H9 (cell line): ENCODE measurements around the gene OR2B3. TPM values are rescaled to one million over a fixed set of nuclear protein-coding genes. Genes with fewer than 3 reads are reported as not detected.

Experiments used
- DNase-seq: peaks from one replicate; pipeline ENCODE4 v3.0.0-alpha.2; 2017
- H2AFZ ChIP-seq: one replicate; pipeline ENCODE4 v1.6.1; 2013; ENCODE audit warnings: mild to moderate bottlenecking, low read length, control low read depth, moderate library complexity
- H2AK5ac ChIP-seq: 2 replicates; pipeline ENCODE4 v1.6.1; 2013; ENCODE audit warnings: low read length, control low read depth, mixed read lengths; ENCODE audit not compliant: insufficient read length
- H2BK120ac ChIP-seq: one replicate; pipeline ENCODE4 v1.6.1; 2013; ENCODE audit warnings: low read depth, mild to moderate bottlenecking, low read length, control low read depth, inconsistent platforms; ENCODE audit not compliant: poor library complexity, severe bottlenecking
- H2BK12ac ChIP-seq: 2 replicates; pipeline ENCODE4 v1.6.1; 2013; ENCODE audit warnings: low read length, control low read depth, mixed read lengths, low read depth; ENCODE audit not compliant: insufficient read length
- H2BK15ac ChIP-seq: 2 replicates; pipeline ENCODE4 v1.6.1; 2013; ENCODE audit warnings: low read depth, low read length, control low read depth
- H2BK20ac ChIP-seq: one replicate; pipeline ENCODE4 v1.6.1; 2013; ENCODE audit warnings: low read depth, mild to moderate bottlenecking, low read length, control low read depth, inconsistent platforms; ENCODE audit not compliant: poor library complexity, severe bottlenecking
- H2BK5ac ChIP-seq: 2 replicates; pipeline ENCODE4 v1.6.1; 2013; ENCODE audit warnings: low read length, control low read depth, mixed read lengths; ENCODE audit not compliant: insufficient read length
- H3K14ac ChIP-seq: 2 replicates; pipeline ENCODE4 v1.6.1; 2013; ENCODE audit warnings: low read length, control low read depth; ENCODE audit not compliant: insufficient read depth
- H3K18ac ChIP-seq: 2 replicates; pipeline ENCODE4 v1.6.1; 2013; ENCODE audit warnings: low read depth, mild to moderate bottlenecking, mixed read lengths, low read length, control low read depth; ENCODE audit not compliant: insufficient read length
- H3K23ac ChIP-seq: 2 replicates; pipeline ENCODE4 v1.6.1; 2013; ENCODE audit warnings: low read length, control low read depth, mixed read lengths, low read depth; ENCODE audit not compliant: insufficient read length
- H3K23me2 ChIP-seq: 2 replicates; pipeline ENCODE4 v1.6.1; 2013; ENCODE audit warnings: low read depth, mild to moderate bottlenecking, mixed read lengths, low read length, control low read depth; ENCODE audit not compliant: insufficient read length, poor library complexity, severe bottlenecking
- H3K27ac ChIP-seq: 2 replicates; pipeline ENCODE4 v1.5.1; 2013; ENCODE audit warnings: low read length, control low read depth, mixed read lengths, low read depth; ENCODE audit not compliant: insufficient read length
- H3K27me3 ChIP-seq: 2 replicates; pipeline ENCODE4 v1.6.1; 2013; ENCODE audit warnings: low read length, control low read depth, inconsistent platforms; ENCODE audit not compliant: insufficient read depth
- H3K4ac ChIP-seq: 2 replicates; pipeline ENCODE4 v1.6.1; 2013; ENCODE audit warnings: low read depth, mild to moderate bottlenecking, control low read depth, inconsistent platforms, low read length, moderate library complexity
- H3K4me1 ChIP-seq: 2 replicates; pipeline ENCODE4 v1.6.1; 2013; ENCODE audit warnings: low read length, control low read depth, inconsistent platforms; ENCODE audit not compliant: insufficient read depth
- H3K4me2 ChIP-seq: 2 replicates; pipeline ENCODE4 v1.6.1; 2013; ENCODE audit warnings: low read length, control low read depth, mixed read lengths; ENCODE audit not compliant: insufficient read length, insufficient read depth
- H3K56ac ChIP-seq: 2 replicates; pipeline ENCODE4 v1.6.1; 2013; ENCODE audit warnings: low read depth, mild to moderate bottlenecking, mixed read lengths, low read length, control low read depth; ENCODE audit not compliant: insufficient read length
- H3K79me1 ChIP-seq: 2 replicates; pipeline ENCODE4 v1.6.1; 2013; ENCODE audit warnings: low read depth, mild to moderate bottlenecking, moderate library complexity, low read length, control low read depth, inconsistent platforms; ENCODE audit not compliant: insufficient read depth, poor library complexity, severe bottlenecking
- H3K79me2 ChIP-seq: 2 replicates; pipeline ENCODE4 v1.6.1; 2013; ENCODE audit warnings: low read length, control low read depth, inconsistent platforms; ENCODE audit not compliant: insufficient read depth
- H3K9ac ChIP-seq: 2 replicates; pipeline ENCODE4 v1.6.1; 2013; ENCODE audit warnings: low read length, control low read depth, mixed read lengths; ENCODE audit not compliant: insufficient read length; ENCODE audit errors: extremely low read depth
- H3K9me3 ChIP-seq: one replicate; pipeline ENCODE4 v1.6.1; 2013; ENCODE audit warnings: low read depth, low read length, inconsistent platforms; ENCODE audit not compliant: control insufficient read depth
- H3T11ph ChIP-seq: one replicate; pipeline ENCODE4 v1.6.1; 2013; ENCODE audit warnings: mild to moderate bottlenecking, low read length, control low read depth, inconsistent platforms
- H4K20me1 ChIP-seq: one replicate; pipeline ENCODE4 v1.6.1; 2013; ENCODE audit not compliant: control insufficient read depth, insufficient read length, insufficient read depth
- H4K5ac ChIP-seq: 2 replicates; pipeline ENCODE4 v1.6.1; 2013; ENCODE audit warnings: low read depth, mild to moderate bottlenecking, mixed read lengths, low read length, control low read depth; ENCODE audit not compliant: insufficient read length
- H4K8ac ChIP-seq: replicated peaks from 2 replicates; pipeline ENCODE4 v1.6.1; 2013; ENCODE audit warnings: low read length, control low read depth, mixed read lengths, low read depth; ENCODE audit not compliant: insufficient read length
- H4K91ac ChIP-seq: 2 replicates; pipeline ENCODE4 v1.6.1; 2013; ENCODE audit warnings: low read depth, mild to moderate bottlenecking, moderate library complexity, mixed read lengths, low read length, control low read depth; ENCODE audit not compliant: insufficient read length
- H3K27ac Mint-ChIP-seq, 3 experiments: 2 replicates in 2 of 3; 3 replicates in 1 of 3; pipeline ENCODE4 v1.8.0; 2020 to 2021; ENCODE audit warnings: mixed read lengths in 3 of 3, mild to moderate bottlenecking in 1 of 3, moderate library complexity in 1 of 3
- H3K27me3 Mint-ChIP-seq: 2 replicates; pipeline ENCODE4 v1.8.0; 2021; ENCODE audit warnings: low read depth, mild to moderate bottlenecking, moderate library complexity, mixed read lengths
- H3K36me3 Mint-ChIP-seq, 3 experiments: 2 replicates in 2 of 3; 3 replicates in 1 of 3; pipeline ENCODE4 v1.8.0; 2020 to 2021; ENCODE audit warnings: low read depth in 3 of 3, mixed read lengths in 3 of 3; ENCODE audit not compliant: insufficient read depth in 1 of 3
- H3K4me1 Mint-ChIP-seq, 2 experiments: 2 replicates each; pipeline ENCODE4 v1.8.0; 2020; ENCODE audit warnings: mixed read lengths in 2 of 2
- H3K4me3 Mint-ChIP-seq, 2 experiments: 2 replicates in 1 of 2; 3 replicates in 1 of 2; pipeline ENCODE4 v1.8.0; 2020 to 2021; ENCODE audit warnings: mild to moderate bottlenecking in 2 of 2, mixed read lengths in 2 of 2, moderate library complexity in 1 of 2
- H3K9me3 Mint-ChIP-seq, 2 experiments: 2 replicates in 1 of 2; 3 replicates in 1 of 2; pipeline ENCODE4 v1.8.0; 2020; ENCODE audit warnings: mild to moderate bottlenecking in 2 of 2, mixed read lengths in 2 of 2, moderate library complexity in 1 of 2
- WGBS: extraction: QIAGEN DNeasy Blood & Tissue Kit; methylation state at CpG from one replicate; pipeline ENCODE4 v1.1.7; 2013; ENCODE audit warnings: missing lambda C conversion rate, low lambda C conversion rate, mixed read lengths; ENCODE audit not compliant: insufficient read length; ENCODE audit errors: extremely low coverage; 5-methylcytosine and 5-hydroxymethylcytosine counted together
- total RNA-seq: library from RNA; stranded (reverse); gene quantifications from 2 replicates; pipeline ENCODE4 v1.2.1, GENCODE V29; 2021
- TF ChIP-seq, protein P1 (sequence below): fragments of 200-600 bp; sonication (generic); conservative IDR thresholded peaks from 3 replicates; pipeline ENCODE4 v1.8.0; 2021; ENCODE audit warnings: antibody characterized with exemption, mild to moderate bottlenecking

The OR2B3 gene
- total RNA-seq, 1 experiment from 2014 or later: not detected

DNA sequence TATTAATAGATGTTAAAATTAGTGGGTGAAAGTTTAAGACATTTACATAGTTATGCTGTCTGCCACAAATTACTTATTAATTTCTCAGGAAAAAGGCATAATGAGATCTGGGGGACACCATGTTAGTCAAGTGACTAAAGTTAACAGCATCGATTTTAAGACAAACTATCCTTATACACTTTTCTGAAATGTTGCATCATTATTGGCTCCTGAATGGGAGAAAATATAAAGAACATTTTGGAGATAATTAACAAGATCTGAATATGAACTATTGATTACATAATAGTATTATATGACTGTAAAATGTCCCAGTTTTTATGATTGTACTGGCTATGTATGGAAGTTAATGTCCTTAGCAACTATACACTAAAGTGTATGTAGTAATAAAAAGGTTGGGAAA lies 7.9 kb downstream of the OR2B3 start:
- Histone ChIP-seq H3K18ac (no peak overlapping the region), H2BK20ac (no peak overlapping the region), H3K9ac (no peak overlapping the region), H3K9me3 (no peaks in the 10 kb centered on the region), H3K4me2 (no peak overlapping the region), H2BK12ac (no peak overlapping the region), H4K91ac (no peak overlapping the region), H3K56ac (no peak overlapping the region), H2BK5ac (no peak overlapping the region), H2AK5ac (no peak overlapping the region), H4K5ac (no peak overlapping the region), H3K27me3 (no peaks in the 10 kb centered on the region), H3K79me2 (no peaks in the 10 kb centered on the region), H3K79me1 (no peaks in the 10 kb centered on the region), H3T11ph (no peak overlapping the region), H4K8ac (no peak overlapping the region), H2BK120ac (no peak overlapping the region), H4K20me1 (no peaks in the 10 kb centered on the region), H3K4me1 (no peaks in the 10 kb centered on the region), H3K23me2 (no peaks in the 10 kb centered on the region), H2AFZ (no peak overlapping the region), H3K27ac (no peak overlapping the region), H3K23ac (no peak overlapping the region), H3K14ac (no peak overlapping the region), H2BK15ac (no peak overlapping the region), H3K4ac (no peak overlapping the region)
- no peaks in the 10 kb centered on the region for H3K4me1 Mint-ChIP-seq
- WGBS: no CpG with 5 or more reads among the region's 1 CpG
- no peaks in the 10 kb centered on the region for H3K9me3 Mint-ChIP-seq
- DNase-seq: no peak
- H3K4me3 Mint-ChIP-seq: no peak overlapping the region
- H3K36me3 Mint-ChIP-seq: no peaks in the 10 kb centered on the region
- H3K27ac Mint-ChIP-seq: no peak overlapping the region
- no peaks in the 10 kb centered on the region; the same call in 1 of the 2 replicates for H3K27me3 Mint-ChIP-seq
- TF ChIP-seq, protein P1, sequence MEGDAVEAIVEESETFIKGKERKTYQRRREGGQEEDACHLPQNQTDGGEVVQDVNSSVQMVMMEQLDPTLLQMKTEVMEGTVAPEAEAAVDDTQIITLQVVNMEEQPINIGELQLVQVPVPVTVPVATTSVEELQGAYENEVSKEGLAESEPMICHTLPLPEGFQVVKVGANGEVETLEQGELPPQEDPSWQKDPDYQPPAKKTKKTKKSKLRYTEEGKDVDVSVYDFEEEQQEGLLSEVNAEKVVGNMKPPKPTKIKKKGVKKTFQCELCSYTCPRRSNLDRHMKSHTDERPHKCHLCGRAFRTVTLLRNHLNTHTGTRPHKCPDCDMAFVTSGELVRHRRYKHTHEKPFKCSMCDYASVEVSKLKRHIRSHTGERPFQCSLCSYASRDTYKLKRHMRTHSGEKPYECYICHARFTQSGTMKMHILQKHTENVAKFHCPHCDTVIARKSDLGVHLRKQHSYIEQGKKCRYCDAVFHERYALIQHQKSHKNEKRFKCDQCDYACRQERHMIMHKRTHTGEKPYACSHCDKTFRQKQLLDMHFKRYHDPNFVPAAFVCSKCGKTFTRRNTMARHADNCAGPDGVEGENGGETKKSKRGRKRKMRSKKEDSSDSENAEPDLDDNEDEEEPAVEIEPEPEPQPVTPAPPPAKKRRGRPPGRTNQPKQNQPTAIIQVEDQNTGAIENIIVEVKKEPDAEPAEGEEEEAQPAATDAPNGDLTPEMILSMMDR: no peak
